ENCODE results near the gene SULT1C4. TPM values are rescaled to one million over a fixed set of nuclear protein-coding genes. Genes with fewer than 3 reads are reported as not detected.

Gene SULT1C4
- total RNA-seq, 1 experiment from 2014 or later: 4.3 TPM

DNA sequence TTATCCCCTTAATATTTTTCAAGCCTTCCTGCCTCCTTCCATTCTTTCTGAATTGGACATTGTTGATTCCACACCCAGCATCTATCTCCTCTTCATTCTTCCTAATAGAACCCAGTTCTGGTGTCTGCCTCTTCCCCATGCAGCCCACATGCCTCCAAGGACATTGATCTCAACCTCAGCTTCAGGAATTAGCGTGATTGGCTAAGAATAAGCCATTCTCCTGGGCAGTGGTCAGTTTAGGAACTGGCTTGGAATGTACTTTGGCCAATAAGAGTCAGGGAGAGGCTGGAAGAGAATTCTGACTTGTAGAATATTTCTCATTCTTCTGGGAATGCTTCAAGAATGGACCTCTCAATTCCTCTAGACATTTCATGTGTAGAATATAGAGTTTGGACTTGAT, 45.3 kb downstream of the SULT1C4 start:
- DNase-seq (ENCODE audit: low spot score) (no peak), ATAC-seq (no peak)
- H3K27ac Mint-ChIP-seq: no peak overlapping the region
- no peaks in the 10 kb centered on the region for H3K9me3 Mint-ChIP-seq
- no peak overlapping the region for H3K4me3 Mint-ChIP-seq
- TF ChIP-seq ZNF219 (CRISPR knock-in tag; IDR thresholded peaks at IDR 0.05; ENCODE audit: borderline replicate concordance) (no peak), JAZF1 (CRISPR knock-in tag; IDR thresholded peaks at IDR 0.05) (no peak), ZNF138 (CRISPR knock-in tag; conservative IDR thresholded peaks at IDR 0.05) (no peak), RELA (CRISPR knock-in tag; IDR thresholded peaks at IDR 0.05; ENCODE audit: borderline replicate concordance) (no peak), ZNF121 (CRISPR knock-in tag; IDR thresholded peaks at IDR 0.05) (no peak), FOXJ3 (CRISPR knock-in tag; IDR thresholded peaks at IDR 0.05; ENCODE audit: borderline replicate concordance) (no peak), TEAD4 (CRISPR knock-in tag; IDR thresholded peaks at IDR 0.05) (no peak)
- TF ChIP-seq, protein P1, sequence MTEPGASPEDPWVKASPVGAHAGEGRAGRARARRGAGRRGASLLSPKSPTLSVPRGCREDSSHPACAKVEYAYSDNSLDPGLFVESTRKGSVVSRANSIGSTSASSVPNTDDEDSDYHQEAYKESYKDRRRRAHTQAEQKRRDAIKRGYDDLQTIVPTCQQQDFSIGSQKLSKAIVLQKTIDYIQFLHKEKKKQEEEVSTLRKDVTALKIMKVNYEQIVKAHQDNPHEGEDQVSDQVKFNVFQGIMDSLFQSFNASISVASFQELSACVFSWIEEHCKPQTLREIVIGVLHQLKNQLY (CRISPR knock-in tag; IDR thresholded peaks at IDR 0.05): no peak
- TF ChIP-seq, protein P2, sequence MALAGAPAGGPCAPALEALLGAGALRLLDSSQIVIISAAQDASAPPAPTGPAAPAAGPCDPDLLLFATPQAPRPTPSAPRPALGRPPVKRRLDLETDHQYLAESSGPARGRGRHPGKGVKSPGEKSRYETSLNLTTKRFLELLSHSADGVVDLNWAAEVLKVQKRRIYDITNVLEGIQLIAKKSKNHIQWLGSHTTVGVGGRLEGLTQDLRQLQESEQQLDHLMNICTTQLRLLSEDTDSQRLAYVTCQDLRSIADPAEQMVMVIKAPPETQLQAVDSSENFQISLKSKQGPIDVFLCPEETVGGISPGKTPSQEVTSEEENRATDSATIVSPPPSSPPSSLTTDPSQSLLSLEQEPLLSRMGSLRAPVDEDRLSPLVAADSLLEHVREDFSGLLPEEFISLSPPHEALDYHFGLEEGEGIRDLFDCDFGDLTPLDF (CRISPR knock-in tag; IDR thresholded peaks at IDR 0.05): no peak
- ChIA-PET POLR2A (no interaction called here), CTCF (interaction anchor here (0.5 kb wide), 1 partner anchor 935 kb away, joined by 4 read pairs; no protein-coding TSS in a partner anchor)
- peaks cover 4% of the 10 kb centered on the region for H3K4me1 Mint-ChIP-seq
- H3K36me3 Mint-ChIP-seq: no peaks in the 10 kb centered on the region
- H3K27me3 Mint-ChIP-seq (ENCODE audit: low read depth): no peaks in the 10 kb centered on the region

DNA sequence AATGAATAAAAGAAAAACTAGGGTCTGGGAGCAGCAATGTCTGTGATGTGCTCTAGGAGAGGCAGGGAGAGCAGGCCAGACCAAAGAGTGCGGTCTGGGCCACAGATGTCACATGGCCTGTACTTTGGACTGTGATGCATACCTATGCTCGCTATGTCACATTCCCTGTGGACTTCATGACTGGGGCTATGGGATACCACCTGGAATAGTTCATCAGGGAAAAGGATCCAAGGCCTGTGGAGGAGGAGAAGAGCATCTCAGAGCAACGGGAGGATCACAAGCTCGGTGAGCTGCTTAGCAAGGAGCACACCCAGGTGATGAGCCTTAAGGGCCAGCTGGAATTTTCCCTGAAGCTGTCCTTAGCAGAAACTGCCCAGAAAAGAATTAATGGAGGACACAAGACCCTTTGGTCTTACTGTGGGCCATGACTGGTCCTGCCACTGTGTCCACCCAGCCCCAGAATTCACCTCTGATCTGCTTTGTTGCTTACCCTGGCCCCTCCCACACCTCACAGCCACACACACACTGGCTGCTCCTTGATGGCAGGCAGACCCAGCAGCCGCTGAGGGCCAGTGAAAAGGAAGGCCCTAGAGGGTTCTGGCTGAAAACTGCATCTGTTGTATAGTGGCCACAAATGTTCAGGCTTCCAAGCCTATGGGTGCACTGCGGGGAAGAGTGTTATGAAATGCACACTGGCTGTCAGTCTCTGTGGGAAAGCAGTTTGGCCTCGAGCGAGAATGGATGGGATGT, 45.9 kb downstream of the SULT1C4 start:
- H3K27ac Mint-ChIP-seq: peak overlapping the region; percentile 5; the same call in 1 of the 2 replicates
- DNase-seq (ENCODE audit: low spot score) (no peak), ATAC-seq (no peak; the same call in 1 of the 2 replicates)
- peaks cover 4% of the 10 kb centered on the region for H3K4me1 Mint-ChIP-seq
- no peaks in the 10 kb centered on the region for H3K27me3 Mint-ChIP-seq (ENCODE audit: low read depth)
- no peak overlapping the region for H3K4me3 Mint-ChIP-seq
- no peaks in the 10 kb centered on the region for H3K36me3 Mint-ChIP-seq
- peaks cover under 1% of the 10 kb centered on the region; the same call in 1 of the 2 replicates for H3K9me3 Mint-ChIP-seq
- TF ChIP-seq NR3C1 (CRISPR knock-in tag; conservative IDR thresholded peaks at IDR 0.05; ENCODE audit: low read depth) (no peak), IRF2 (CRISPR knock-in tag; IDR thresholded peaks at IDR 0.05; ENCODE audit: borderline replicate concordance, low read depth) (no peak), ZNF121 (CRISPR knock-in tag; IDR thresholded peaks at IDR 0.05) (no peak), ZNF423 (CRISPR knock-in tag; IDR thresholded peaks at IDR 0.05) (no peak), NFE2L1 (CRISPR knock-in tag; IDR thresholded peaks at IDR 0.05) (no peak)
- TF ChIP-seq, protein P3, sequence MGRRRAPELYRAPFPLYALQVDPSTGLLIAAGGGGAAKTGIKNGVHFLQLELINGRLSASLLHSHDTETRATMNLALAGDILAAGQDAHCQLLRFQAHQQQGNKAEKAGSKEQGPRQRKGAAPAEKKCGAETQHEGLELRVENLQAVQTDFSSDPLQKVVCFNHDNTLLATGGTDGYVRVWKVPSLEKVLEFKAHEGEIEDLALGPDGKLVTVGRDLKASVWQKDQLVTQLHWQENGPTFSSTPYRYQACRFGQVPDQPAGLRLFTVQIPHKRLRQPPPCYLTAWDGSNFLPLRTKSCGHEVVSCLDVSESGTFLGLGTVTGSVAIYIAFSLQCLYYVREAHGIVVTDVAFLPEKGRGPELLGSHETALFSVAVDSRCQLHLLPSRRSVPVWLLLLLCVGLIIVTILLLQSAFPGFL (CRISPR knock-in tag; IDR thresholded peaks at IDR 0.05; ENCODE audit: borderline replicate concordance): no peak
- TF ChIP-seq, protein P4, sequence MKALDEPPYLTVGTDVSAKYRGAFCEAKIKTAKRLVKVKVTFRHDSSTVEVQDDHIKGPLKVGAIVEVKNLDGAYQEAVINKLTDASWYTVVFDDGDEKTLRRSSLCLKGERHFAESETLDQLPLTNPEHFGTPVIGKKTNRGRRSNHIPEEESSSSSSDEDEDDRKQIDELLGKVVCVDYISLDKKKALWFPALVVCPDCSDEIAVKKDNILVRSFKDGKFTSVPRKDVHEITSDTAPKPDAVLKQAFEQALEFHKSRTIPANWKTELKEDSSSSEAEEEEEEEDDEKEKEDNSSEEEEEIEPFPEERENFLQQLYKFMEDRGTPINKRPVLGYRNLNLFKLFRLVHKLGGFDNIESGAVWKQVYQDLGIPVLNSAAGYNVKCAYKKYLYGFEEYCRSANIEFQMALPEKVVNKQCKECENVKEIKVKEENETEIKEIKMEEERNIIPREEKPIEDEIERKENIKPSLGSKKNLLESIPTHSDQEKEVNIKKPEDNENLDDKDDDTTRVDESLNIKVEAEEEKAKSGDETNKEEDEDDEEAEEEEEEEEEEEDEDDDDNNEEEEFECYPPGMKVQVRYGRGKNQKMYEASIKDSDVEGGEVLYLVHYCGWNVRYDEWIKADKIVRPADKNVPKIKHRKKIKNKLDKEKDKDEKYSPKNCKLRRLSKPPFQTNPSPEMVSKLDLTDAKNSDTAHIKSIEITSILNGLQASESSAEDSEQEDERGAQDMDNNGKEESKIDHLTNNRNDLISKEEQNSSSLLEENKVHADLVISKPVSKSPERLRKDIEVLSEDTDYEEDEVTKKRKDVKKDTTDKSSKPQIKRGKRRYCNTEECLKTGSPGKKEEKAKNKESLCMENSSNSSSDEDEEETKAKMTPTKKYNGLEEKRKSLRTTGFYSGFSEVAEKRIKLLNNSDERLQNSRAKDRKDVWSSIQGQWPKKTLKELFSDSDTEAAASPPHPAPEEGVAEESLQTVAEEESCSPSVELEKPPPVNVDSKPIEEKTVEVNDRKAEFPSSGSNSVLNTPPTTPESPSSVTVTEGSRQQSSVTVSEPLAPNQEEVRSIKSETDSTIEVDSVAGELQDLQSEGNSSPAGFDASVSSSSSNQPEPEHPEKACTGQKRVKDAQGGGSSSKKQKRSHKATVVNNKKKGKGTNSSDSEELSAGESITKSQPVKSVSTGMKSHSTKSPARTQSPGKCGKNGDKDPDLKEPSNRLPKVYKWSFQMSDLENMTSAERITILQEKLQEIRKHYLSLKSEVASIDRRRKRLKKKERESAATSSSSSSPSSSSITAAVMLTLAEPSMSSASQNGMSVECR (CRISPR knock-in tag; IDR thresholded peaks at IDR 0.05; ENCODE audit: borderline replicate concordance): no peak
- ChIA-PET CTCF (interaction anchor here (0.5 kb wide), 1 partner anchor 935 kb away, joined by 4 read pairs; no protein-coding TSS in a partner anchor), POLR2A (no interaction called here)

Measured in WTC11 (cell line).